Astrocyte (in vitro differentiated cells and primary cell): ENCODE measurements around the gene MYL12A. TPM values are rescaled to one million over a fixed set of nuclear protein-coding genes. Genes with fewer than 3 reads are reported as not detected.

Experiments used
- DNase-seq: peaks from one replicate; pipeline ENCODE4 v3.0.0-alpha.2; 2010; ENCODE audit warnings: low read depth
- FAIRE-seq: peaks from 2 replicates; lab custom pipeline; 2011; peaks lifted over from hg19 to GRCh38; lab: Jason Lieb, UNC
- H2AFZ ChIP-seq: 2 replicates; pipeline ENCODE4 v1.6.0; 2012; ENCODE audit warnings: low read depth, low read length, inconsistent platforms
- H3K27ac ChIP-seq: 2 replicates; pipeline ENCODE4 v1.5.1; 2011; ENCODE audit warnings: low read depth, low read length, inconsistent platforms
- H3K27me3 ChIP-seq: 2 replicates; pipeline ENCODE4 v1.6.0; 2011; ENCODE audit warnings: low read length, inconsistent platforms; ENCODE audit not compliant: insufficient read depth
- H3K36me3 ChIP-seq: 2 replicates; pipeline ENCODE4 v1.5.1; 2011; ENCODE audit warnings: low read length, inconsistent platforms; ENCODE audit not compliant: insufficient read depth
- H3K4me1 ChIP-seq: 2 replicates; pipeline ENCODE4 v1.5.1; 2011; ENCODE audit warnings: low read length, inconsistent platforms; ENCODE audit not compliant: insufficient read depth
- H3K4me2 ChIP-seq: 2 replicates; pipeline ENCODE4 v1.6.0; 2012; ENCODE audit warnings: low read length, inconsistent platforms
- H3K4me3 ChIP-seq: 2 replicates; pipeline ENCODE4 v1.5.1; 2011; ENCODE audit warnings: low read depth, mild to moderate bottlenecking, low read length, inconsistent platforms; ENCODE audit not compliant: insufficient read depth
- H3K79me2 ChIP-seq: 2 replicates; pipeline ENCODE4 v1.6.0; 2012; ENCODE audit warnings: mild to moderate bottlenecking, low read length, inconsistent platforms; ENCODE audit not compliant: insufficient read depth
- H3K9ac ChIP-seq: 2 replicates; pipeline ENCODE4 v1.6.0; 2012; ENCODE audit warnings: mild to moderate bottlenecking, low read length, inconsistent platforms
- H3K9me3 ChIP-seq: 2 replicates; pipeline ENCODE4 v1.5.1; 2012; ENCODE audit warnings: low read depth, mild to moderate bottlenecking, low read length, inconsistent platforms; ENCODE audit not compliant: insufficient read depth
- H4K20me1 ChIP-seq: 2 replicates; pipeline ENCODE4 v1.6.0; 2012; ENCODE audit warnings: low read length, inconsistent platforms; ENCODE audit not compliant: insufficient read depth
- H3K27ac Mint-ChIP-seq: one replicate; pipeline ENCODE4 v1.8.0; 2021; ENCODE audit warnings: mild to moderate bottlenecking, mixed read lengths; ENCODE audit not compliant: unreplicated experiment
- H3K27me3 Mint-ChIP-seq: one replicate; pipeline ENCODE4 v1.8.0; 2021; ENCODE audit warnings: low read depth, mixed read lengths; ENCODE audit not compliant: unreplicated experiment
- H3K36me3 Mint-ChIP-seq: one replicate; pipeline ENCODE4 v1.8.0; 2021; ENCODE audit warnings: low read depth, mixed read lengths; ENCODE audit not compliant: unreplicated experiment
- H3K4me1 Mint-ChIP-seq: one replicate; pipeline ENCODE4 v1.8.0; 2021; ENCODE audit warnings: low read depth, mixed read lengths; ENCODE audit not compliant: unreplicated experiment
- H3K4me3 Mint-ChIP-seq: one replicate; pipeline ENCODE4 v1.8.0; 2021; ENCODE audit warnings: mild to moderate bottlenecking, moderate library complexity, mixed read lengths; ENCODE audit not compliant: unreplicated experiment
- H3K9me3 Mint-ChIP-seq: one replicate; pipeline ENCODE4 v1.8.0; 2021; ENCODE audit warnings: mild to moderate bottlenecking, mixed read lengths; ENCODE audit not compliant: unreplicated experiment
- CTCF ChIP-seq: IDR thresholded peaks from 2 replicates; pipeline ENCODE4 v1.5.1; 2011; ENCODE audit warnings: low read depth, mild to moderate bottlenecking, inconsistent platforms, low read length, moderate library complexity; ENCODE audit not compliant: insufficient read depth
- EZH2 ChIP-seq: IDR thresholded peaks from 2 replicates; pipeline ENCODE4 v1.6.1; 2012; ENCODE audit warnings: mild to moderate bottlenecking, low read length, inconsistent platforms; ENCODE audit not compliant: insufficient read depth
- total RNA-seq: library from RNA; stranded (reverse); gene quantifications from 2 replicates; pipeline ENCODE4 v1.2.1, GENCODE V29; 2021

Gene MYL12A
- total RNA-seq, 1 donor from 2014 or later: 682 TPM

DNA sequence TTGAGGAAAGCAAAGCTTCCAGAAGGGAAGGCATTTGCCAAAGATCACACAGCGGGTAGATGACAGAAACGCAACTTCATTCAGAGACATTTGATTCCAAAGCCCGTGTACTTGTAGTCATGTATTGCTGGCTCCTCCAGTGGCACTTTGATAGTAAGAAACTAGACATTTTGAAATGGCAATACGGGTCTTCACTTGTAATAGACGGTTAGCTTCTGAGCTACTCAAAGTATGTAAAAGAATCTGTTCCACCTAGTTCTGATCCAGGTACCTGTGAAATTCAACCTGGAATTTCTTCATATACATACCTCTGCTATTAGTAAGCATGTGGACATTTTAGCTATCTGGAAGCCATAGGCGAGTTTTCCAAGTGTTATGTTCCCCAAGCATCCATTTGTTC is 26.1 kb upstream of the MYL12A start:
- FAIRE-seq: no peak
- H3K4me1 ChIP-seq: peaks cover 2% of the 10 kb centered on the region
- H3K79me2 ChIP-seq: no peaks in the 10 kb centered on the region
- no peak overlapping the region for H3K9ac ChIP-seq
- DNase-seq: no peak
- no peaks in the 10 kb centered on the region for H3K9me3 ChIP-seq
- H2AFZ ChIP-seq: no peak overlapping the region
- Mint-ChIP-seq H3K27me3 (peaks cover 6% of the 10 kb centered on the region), H3K36me3 (peaks cover 3% of the 10 kb centered on the region), H3K4me1 (peaks cover 4% of the 10 kb centered on the region), H3K4me3 (no peak overlapping the region), H3K27ac (no peak overlapping the region), H3K9me3 (no peaks in the 10 kb centered on the region)
- H3K27ac ChIP-seq: no peak overlapping the region
- TF ChIP-seq CTCF (no peak), EZH2 (no peak)
- no peaks in the 10 kb centered on the region for H3K36me3 ChIP-seq
- H3K4me2 ChIP-seq: no peak overlapping the region
- no peak overlapping the region for H3K4me3 ChIP-seq
- H4K20me1 ChIP-seq: no peaks in the 10 kb centered on the region
- H3K27me3 ChIP-seq: no peaks in the 10 kb centered on the region

GRCh38 chr18:3223356-3223755 is 24.2 kb upstream of the MYL12A start:
- DNase-seq (no peak), FAIRE-seq (no peak)
- no peaks in the 10 kb centered on the region for H3K4me1 ChIP-seq
- no peak overlapping the region for H3K9ac ChIP-seq
- H3K27me3 ChIP-seq: no peaks in the 10 kb centered on the region
- no peak overlapping the region for H3K27ac ChIP-seq
- no peaks in the 10 kb centered on the region for H3K9me3 ChIP-seq
- H2AFZ ChIP-seq: no peak overlapping the region
- no peaks in the 10 kb centered on the region for H3K9me3 Mint-ChIP-seq
- H3K4me1 Mint-ChIP-seq: peaks cover 2% of the 10 kb centered on the region
- H3K4me2 ChIP-seq: no peak overlapping the region
- no peaks in the 10 kb centered on the region for H3K36me3 ChIP-seq
- H3K27me3 Mint-ChIP-seq: peaks cover 7% of the 10 kb centered on the region
- no peak overlapping the region for H3K4me3 ChIP-seq
- H3K36me3 Mint-ChIP-seq: peaks cover 2% of the 10 kb centered on the region
- no peak overlapping the region for H3K4me3 Mint-ChIP-seq
- no peak for TF ChIP-seq CTCF
- TF ChIP-seq EZH2: no peak
- no peaks in the 10 kb centered on the region for H3K79me2 ChIP-seq
- no peaks in the 10 kb centered on the region for H4K20me1 ChIP-seq
- H3K27ac Mint-ChIP-seq: no peak overlapping the region

DNA sequence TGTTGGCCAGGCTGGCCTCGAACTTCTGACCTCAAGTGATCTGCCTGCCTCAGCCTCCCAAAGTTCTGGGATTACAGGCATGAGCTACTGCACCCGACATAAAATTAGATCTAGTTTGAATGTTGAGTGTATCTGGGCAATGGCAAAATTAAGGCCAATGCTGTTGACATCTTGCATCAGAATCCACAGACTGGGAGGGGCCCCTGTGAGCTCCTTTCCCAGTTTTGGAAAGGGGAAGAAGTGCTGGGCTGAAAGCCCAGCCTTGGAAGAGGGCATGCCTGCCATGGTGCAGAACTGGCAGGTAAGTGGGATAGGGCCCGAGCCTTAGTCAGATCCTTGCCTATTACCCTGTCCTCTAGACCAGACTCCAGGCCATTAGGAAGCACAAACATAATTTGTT is 23.4 kb upstream of the MYL12A start:
- Histone ChIP-seq H3K27me3 (no peaks in the 10 kb centered on the region), H3K9ac (no peak overlapping the region), H3K4me2 (no peak overlapping the region), H3K79me2 (no peaks in the 10 kb centered on the region), H3K27ac (no peak overlapping the region), H3K4me3 (no peak overlapping the region), H3K9me3 (no peaks in the 10 kb centered on the region), H4K20me1 (no peaks in the 10 kb centered on the region), H2AFZ (no peak overlapping the region), H3K36me3 (no peaks in the 10 kb centered on the region), H3K4me1 (no peaks in the 10 kb centered on the region)
- Mint-ChIP-seq H3K4me1 (peaks cover 2% of the 10 kb centered on the region), H3K36me3 (peaks cover 2% of the 10 kb centered on the region), H3K27me3 (peaks cover 7% of the 10 kb centered on the region), H3K27ac (no peak overlapping the region), H3K9me3 (no peaks in the 10 kb centered on the region), H3K4me3 (no peak overlapping the region)
- DNase-seq (no peak), FAIRE-seq (no peak)
- TF ChIP-seq CTCF (no peak), EZH2 (no peak)
